Neural crest cell (in vitro differentiated cells): ENCODE measurements around the gene INTS1. TPM values are rescaled to one million over a fixed set of nuclear protein-coding genes. Genes with fewer than 3 reads are reported as not detected.

Source experiments
- DNase-seq: peaks from one replicate; pipeline ENCODE4 v3.0.0; 2021; ENCODE audit warnings: low read depth, mixed read lengths, low spot score
- H3K27ac Mint-ChIP-seq: one replicate; pipeline ENCODE4 v1.8.0; 2021; ENCODE audit warnings: mild to moderate bottlenecking, mixed read lengths; ENCODE audit not compliant: unreplicated experiment
- H3K27me3 Mint-ChIP-seq: 2 replicates; pipeline ENCODE4 v1.8.0; 2021; ENCODE audit warnings: low read depth, mild to moderate bottlenecking, mixed read lengths
- H3K36me3 Mint-ChIP-seq: 2 replicates; pipeline ENCODE4 v1.8.0; 2021; ENCODE audit warnings: low read depth, mild to moderate bottlenecking, mixed read lengths
- H3K4me1 Mint-ChIP-seq: 2 replicates; pipeline ENCODE4 v1.8.0; 2021; ENCODE audit warnings: mixed read lengths
- H3K4me3 Mint-ChIP-seq: one replicate; pipeline ENCODE4 v1.8.0; 2021; ENCODE audit warnings: mild to moderate bottlenecking, mixed read lengths
- H3K9me3 Mint-ChIP-seq: 2 replicates; pipeline ENCODE4 v1.8.0; 2021; ENCODE audit warnings: mixed read lengths
- CTCF ChIP-seq: fragments of 200-600 bp; sonication (generic); conservative IDR thresholded peaks from 2 replicates; pipeline ENCODE4 v1.5.0; 2021; ENCODE audit warnings: antibody characterized with exemption, mild to moderate bottlenecking
- total RNA-seq: library from RNA; stranded (reverse); gene quantifications from 2 replicates; pipeline ENCODE4 v1.2.1, GENCODE V29; 2021

The INTS1 gene
- total RNA-seq, 1 donor from 2014 or later: 134 TPM

- DNase-seq: no peak
- H3K9me3 Mint-ChIP-seq: no peaks in the 10 kb centered on the region
- TF ChIP-seq CTCF: no peak
- H3K27ac Mint-ChIP-seq: no peak overlapping the region
- peaks cover 26% of the 10 kb centered on the region for H3K4me1 Mint-ChIP-seq
- no peak overlapping the region for H3K4me3 Mint-ChIP-seq
- H3K36me3 Mint-ChIP-seq: no peaks in the 10 kb centered on the region
- peaks cover 52% of the 10 kb centered on the region for H3K27me3 Mint-ChIP-seq
Observed at GRCh38 chr7:1533547-1534329, 29.5 kb upstream of the INTS1 start.

GRCh38 chr7:1533255-1533546, 29.0 kb upstream of the INTS1 start:
- TF ChIP-seq CTCF: no peak
- Mint-ChIP-seq H3K36me3 (no peaks in the 10 kb centered on the region), H3K27ac (no peak overlapping the region), H3K27me3 (peaks cover 52% of the 10 kb centered on the region), H3K9me3 (no peaks in the 10 kb centered on the region), H3K4me3 (no peak overlapping the region), H3K4me1 (peaks cover 26% of the 10 kb centered on the region)
- DNase-seq: no peak

- no peaks in the 10 kb centered on the region for H3K9me3 Mint-ChIP-seq
- peaks cover 50% of the 10 kb centered on the region for H3K27me3 Mint-ChIP-seq
- no peak overlapping the region for H3K27ac Mint-ChIP-seq
- peak overlapping the region; percentile 92 for H3K4me3 Mint-ChIP-seq
- H3K4me1 Mint-ChIP-seq: peaks cover 21% of the 10 kb centered on the region
- TF ChIP-seq CTCF: no peak
- no peaks in the 10 kb centered on the region for H3K36me3 Mint-ChIP-seq
- no peak for DNase-seq
Observed at GRCh38 chr7:1532456-1533254, 28.5 kb upstream of the INTS1 start.

- Mint-ChIP-seq H3K4me3 (peak overlapping the region; percentile 92), H3K9me3 (no peaks in the 10 kb centered on the region), H3K36me3 (no peaks in the 10 kb centered on the region), H3K4me1 (peaks cover 21% of the 10 kb centered on the region), H3K27ac (no peak overlapping the region), H3K27me3 (peaks cover 57% of the 10 kb centered on the region)
- no peak for TF ChIP-seq CTCF
- DNase-seq: no peak
Observed at GRCh38 chr7:1531979-1532455, 27.8 kb upstream of the INTS1 start.

- H3K4me1 Mint-ChIP-seq: peaks cover 22% of the 10 kb centered on the region
- no peak for DNase-seq
- H3K27me3 Mint-ChIP-seq: peaks cover 59% of the 10 kb centered on the region
- no peaks in the 10 kb centered on the region for H3K36me3 Mint-ChIP-seq
- no peaks in the 10 kb centered on the region for H3K9me3 Mint-ChIP-seq
- H3K27ac Mint-ChIP-seq: no peak overlapping the region
- no peak for TF ChIP-seq CTCF
- peak overlapping the region; percentile 92 for H3K4me3 Mint-ChIP-seq
Observed at GRCh38 chr7:1531263-1531978, 27.2 kb upstream of the INTS1 start.
